HG03196 (cell line): Measurements from ENCODE around the gene ATG101.

Experiments used
- ATAC-seq: cut with Tn5 transposase; IDR thresholded peaks from one replicate; pipeline ENCODE4 v1.9.1; 2021; ENCODE audit not compliant: unreplicated experiment

The ATG101 gene

DNA sequence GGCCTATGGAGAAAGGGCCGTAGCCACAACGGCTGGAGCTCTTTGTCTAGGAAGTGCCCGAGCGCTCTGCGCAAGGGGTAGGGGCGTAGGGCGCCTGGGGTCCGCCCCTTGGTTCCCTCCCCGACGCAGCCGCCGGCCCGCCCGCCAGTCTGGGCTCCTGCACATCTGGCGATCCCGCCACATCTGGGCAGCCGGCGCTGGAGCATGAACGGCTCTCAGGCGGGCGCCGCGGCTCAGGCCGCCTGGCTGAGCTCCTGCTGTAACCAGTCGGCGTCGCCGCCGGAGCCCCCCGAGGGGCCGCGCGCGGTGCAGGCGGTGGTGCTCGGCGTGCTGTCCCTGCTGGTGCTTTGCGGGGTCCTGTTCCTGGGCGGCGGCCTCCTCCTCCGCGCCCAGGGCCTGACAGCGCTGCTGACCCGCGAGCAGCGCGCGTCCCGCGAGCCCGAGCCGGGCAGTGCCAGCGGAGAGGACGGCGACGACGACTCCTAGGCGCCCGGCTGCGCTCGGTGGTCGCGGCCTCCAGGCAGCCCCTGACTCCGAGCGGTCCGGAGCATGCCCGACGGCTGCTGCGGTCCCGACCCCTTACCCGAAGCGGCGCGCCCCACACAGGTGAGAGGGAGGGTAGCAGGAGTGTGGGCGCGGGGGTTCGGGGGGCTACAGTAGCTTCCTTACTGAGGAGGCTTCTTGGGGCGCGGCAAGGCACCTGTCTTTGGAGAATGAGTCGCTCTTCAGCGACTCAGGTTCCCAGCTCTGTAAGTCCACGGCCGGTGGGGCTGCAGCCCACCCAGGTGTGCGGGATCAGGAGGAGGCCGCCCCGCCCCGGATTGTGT, 10.0 kb downstream of the ATG101 start, which contains the start of gene SMIM41:
Gene SMIM41 (plus strand): TSS at position 129 of the 827 bp plus-strand sequence. CDS start 76 bp downstream, at position 205.
- no peak for ATAC-seq

DNA sequence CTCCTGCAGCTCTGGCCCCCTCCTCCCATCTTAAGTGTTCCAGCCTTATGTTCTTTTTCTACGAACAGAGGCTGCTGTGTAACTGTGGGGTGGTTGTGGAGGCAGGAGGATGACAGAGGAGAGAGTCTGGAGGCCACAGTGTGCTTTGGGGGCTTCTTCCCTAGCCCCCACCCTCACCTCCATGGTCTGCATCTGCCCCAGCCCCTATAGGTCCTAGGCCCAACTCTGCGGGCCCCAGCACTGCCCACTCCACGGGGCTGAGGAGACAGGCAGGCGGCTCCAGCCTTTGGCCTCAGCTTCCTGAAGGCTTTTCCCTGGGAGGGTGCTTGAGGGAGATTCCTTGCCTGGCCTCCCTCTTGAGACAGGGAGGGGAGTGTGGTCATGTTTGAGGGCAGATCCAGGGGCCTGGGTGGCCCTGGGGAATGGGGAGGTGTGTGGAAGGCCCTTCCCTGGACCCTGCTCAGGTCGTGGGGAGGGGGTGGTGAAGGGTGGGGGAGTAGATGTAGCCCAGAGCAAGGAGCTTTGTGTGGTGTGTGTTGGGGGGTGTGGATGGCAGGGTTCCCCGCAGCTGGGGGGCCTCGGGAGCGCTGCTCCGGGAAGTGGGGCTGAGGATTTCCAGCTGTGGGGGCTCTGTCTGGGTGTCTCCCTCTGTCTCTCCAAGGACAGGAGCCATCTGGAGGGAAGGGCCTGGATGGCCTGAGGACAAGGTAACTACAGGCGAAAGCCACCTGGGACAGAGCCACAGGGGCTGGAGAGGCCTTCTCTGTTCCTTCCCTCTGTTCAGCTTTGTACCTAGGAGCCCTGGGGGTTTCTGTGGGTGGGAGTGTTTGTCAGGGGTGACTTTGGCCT, 10.8 kb downstream of the ATG101 start:
- ATAC-seq = no peak

GRCh38 chr12:52081263-52081733, 11.5 kb downstream of the ATG101 start:
- peak; percentile 56 for ATAC-seq

- no peak for ATAC-seq
Observed at GRCh38 chr12:52082026-52082668, 12.4 kb downstream of the ATG101 start.

- ATAC-seq = no peak
Observed at GRCh38 chr12:52082669-52082987, 12.8 kb downstream of the ATG101 start.

DNA sequence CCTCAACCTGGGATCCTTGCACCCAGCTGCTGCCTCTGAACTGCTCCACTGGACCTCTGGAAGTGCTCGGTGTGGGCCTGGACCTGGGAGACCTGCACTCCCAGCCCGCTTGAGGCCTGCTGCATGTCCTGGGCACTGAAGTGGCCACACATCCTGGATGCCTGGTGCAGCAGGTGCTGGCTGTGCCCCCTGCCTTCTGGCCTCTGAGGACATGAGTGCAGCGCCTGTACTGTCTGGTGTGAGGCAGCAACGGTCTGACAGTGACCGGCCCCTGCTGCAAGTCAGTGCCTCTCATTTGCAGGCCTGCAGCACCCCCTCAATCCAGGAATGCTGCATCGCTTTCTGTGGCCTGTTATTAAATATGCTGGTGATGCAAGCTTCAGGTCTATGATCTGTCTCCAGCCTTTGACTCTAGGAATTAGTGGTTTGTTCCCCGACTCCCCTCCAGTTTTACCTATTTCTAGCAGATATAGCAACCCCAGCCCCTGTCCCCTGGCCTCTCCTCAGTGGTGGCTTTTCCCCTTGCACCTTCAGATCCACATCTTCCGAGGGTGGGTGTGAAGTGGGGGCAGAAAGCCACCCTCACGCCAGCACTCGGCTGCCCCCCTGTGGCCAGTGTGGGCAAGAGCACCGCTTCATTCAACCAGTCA, 13.3 kb downstream of the ATG101 start:
- no peak for ATAC-seq

DNA sequence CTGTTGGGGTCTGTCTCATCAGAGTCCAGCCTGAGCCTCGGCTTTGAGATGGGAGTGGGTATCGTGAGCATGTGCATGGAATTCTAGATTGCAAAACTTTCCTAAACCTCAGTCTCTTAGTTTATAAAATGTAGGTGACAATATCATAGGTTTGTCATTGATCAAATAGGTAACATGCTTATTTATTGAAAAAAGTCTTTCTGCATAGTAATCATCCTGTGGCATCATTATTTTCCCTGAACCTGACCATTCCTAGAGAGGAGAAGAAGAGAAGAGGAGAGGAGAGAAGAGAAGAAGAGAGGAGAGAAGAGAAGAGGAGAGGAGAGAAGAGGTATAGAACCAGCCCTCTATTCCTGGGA, 13.8 kb downstream of the ATG101 start:
- no peak for ATAC-seq

DNA sequence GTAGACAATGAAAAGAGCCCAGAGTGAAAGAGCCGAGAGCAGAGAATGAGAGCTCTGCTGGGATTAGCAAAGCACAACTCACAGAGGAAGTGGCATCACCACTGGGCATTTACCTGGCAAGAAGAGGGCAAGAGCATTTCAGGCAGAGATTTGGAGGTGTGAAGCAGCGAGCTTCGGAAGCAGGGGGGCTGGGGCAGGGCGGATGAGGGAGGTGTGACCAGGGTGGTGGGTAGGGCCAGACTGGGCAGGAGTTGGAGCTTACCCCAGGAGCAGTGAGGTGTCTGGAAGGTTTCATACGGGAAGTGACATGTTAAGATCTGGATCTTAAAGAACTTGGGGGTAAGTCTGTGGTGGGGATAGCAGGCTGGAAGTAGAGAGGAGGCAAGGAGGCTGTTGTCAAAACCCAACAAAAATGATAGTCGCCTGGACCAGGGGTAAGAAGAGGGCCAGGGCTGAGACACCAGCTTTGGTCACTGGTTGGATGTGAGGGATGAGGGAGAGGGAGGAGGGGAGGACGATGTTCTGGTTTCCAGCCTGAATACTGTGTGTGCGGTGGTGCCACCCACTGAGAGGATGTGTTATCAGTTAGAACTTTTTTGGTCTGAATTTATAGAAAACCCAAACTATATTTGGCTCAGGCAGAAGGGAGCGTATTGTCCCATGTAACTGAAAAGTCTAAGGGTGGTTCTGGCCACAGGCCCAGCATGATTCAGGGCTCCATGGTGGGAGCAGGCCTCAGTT, 14.9 kb downstream of the ATG101 start:
- ATAC-seq = no peak

DNA sequence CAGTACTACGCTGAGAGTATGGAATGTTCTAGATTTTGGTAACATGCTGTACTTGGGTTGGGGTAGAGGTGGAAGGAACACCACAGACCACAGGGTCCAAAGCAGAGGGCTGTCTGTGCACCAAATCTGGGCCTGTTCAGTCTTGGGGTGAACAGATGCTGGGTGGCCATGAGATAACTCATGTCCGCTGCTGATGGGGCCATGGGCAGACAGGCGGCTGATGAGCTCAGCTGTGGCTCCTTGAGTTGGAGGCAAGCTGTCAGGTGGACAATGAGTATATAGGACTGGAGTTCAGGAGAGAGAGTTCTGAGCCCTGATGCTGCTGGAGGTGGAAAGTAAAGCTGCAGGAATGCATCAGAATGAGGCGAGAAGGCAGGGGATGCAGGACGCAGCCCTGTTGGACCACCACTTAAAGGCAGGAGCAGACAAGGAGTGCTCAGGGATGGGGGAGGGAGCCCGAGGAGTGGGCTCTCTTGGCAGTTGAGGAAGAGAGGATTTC, 16.0 kb downstream of the ATG101 start:
- ATAC-seq = no peak

- no peak for ATAC-seq
Observed at GRCh38 chr12:52086366-52086765, 16.6 kb downstream of the ATG101 start.

- no peak for ATAC-seq
Observed at GRCh38 chr12:52086944-52087835, 17.4 kb downstream of the ATG101 start.

DNA sequence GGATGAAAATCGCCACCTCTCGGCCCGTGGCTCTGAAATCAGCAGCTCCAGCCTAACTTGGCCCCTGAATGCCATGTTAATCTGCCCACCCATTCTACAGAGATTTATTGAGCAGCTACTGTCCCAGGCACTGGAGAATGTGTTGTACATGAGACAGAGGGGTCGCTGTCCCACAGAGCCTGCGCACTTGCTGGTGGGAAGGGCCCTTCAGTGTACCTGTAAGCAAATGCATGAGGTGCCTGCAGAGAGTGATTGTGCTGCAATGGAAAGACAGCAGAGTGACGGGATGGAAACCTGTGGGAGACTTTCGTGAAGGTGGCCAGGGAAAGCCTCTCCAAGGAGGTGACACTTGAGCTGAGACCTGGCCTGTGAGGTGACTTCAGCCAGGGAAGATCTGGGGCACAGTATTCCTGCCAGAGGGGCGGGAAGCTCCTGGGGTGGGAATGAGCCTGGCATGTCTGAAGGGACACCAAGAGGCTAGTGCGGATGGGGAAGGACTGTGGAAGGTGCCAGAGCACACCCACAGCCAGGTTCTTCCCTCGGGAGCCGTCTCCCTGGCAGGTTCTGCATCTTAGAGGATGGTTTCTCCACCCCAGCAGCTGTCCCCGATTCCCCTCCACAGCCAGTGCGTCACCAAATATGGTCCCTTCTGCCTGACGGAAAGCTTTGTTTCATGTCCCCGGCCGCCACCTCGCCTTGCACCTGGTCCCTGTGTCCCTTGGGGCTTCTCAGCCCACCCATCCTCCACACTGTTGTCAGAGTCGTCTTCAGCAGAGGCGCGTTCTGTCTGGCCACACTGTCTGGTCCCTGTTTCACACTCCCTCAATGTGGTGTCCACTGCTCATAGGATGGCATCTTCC, 18.4 kb downstream of the ATG101 start:
- ATAC-seq = peak; percentile 65

DNA sequence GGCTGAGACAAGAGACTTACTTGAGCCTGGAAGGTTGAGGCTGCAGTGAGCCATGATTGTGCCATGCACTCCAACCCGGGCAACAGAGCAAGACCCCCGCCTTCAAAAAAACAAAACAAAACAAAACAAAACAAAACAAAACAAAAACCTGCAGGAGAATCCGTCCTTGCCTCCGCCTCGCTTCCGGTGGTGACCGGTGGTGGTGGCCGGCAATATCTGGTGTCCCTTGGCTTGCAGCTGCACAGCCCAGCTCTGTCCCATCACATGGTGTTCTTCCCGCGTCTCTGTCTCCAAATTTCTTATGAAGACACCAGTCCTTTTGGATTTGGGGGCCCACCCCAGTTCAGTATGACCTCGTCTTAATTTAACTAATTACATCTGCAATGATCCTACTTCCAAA, 19.7 kb downstream of the ATG101 start:
- ATAC-seq = no peak

GRCh38 chr12:52090291-52090690, 20.5 kb downstream of the ATG101 start:
- ATAC-seq = no peak

GRCh38 chr12:52091061-52091460, 21.3 kb downstream of the ATG101 start:
- no peak for ATAC-seq

- ATAC-seq = no peak
Observed at GRCh38 chr12:52091869-52092268, 22.1 kb downstream of the ATG101 start.

DNA sequence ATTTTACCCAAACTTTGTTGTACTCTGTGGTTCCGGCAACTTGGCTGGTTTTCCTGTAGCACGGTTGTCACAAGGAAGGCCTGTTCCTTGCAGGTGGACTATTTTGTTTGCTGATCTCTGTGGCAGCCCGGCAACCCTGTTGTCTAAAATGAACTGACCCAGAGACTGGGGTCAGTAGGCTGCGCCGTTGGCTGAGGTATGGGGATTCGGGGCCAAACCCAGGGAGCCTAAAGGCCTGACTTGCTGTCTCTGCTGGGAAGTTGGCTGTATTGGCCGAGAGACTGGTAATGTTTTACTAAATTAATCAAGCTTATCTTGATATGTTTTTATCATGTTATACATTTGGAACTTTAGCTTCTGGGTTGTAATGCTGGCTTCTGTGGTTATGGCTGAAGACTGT, 23.6 kb downstream of the ATG101 start:
- ATAC-seq = no peak

- ATAC-seq = no peak
Observed at GRCh38 chr12:52096332-52097044, 26.7 kb downstream of the ATG101 start.
